GM23248 (cell line): ENCODE results near the gene NOVA2.

Experiments used
- EZH2 ChIP-seq: fragments of 200-600 bp; sonication (generic); IDR thresholded peaks from 2 replicates; pipeline ENCODE4 v1.6.1; 2018; ENCODE audit warnings: antibody characterized with exemption, mild to moderate bottlenecking; ENCODE audit not compliant: insufficient read depth, poor library complexity, severe bottlenecking
- EZH2phosphoT487 ChIP-seq: fragments of 200-600 bp; sonication (generic); IDR thresholded peaks from 2 replicates; pipeline ENCODE4 v1.6.1; 2018; ENCODE audit warnings: antibody characterized with exemption, moderate library complexity, mild to moderate bottlenecking, low read depth; ENCODE audit not compliant: insufficient read depth

DNA sequence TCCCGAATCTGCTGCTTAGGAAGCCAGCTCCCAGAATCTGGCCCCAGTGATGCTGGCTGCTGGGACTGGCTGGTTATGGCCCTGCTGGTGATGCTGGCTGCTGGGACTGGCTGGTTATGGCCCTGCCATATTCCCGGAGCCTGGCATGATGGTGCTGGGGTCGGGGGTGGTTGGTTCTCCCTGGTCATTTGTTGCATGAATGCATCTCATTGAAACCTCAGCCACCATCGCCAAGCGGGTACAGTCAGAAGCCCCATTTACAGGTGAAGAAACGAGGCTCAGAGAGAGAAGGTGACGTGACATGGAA, 47.1 kb upstream of the NOVA2 start:
- TF ChIP-seq EZH2 (no peak), EZH2phosphoT487 (no peak)
